ENCODE measurements around the gene DOCK11. TPM values are rescaled to one million over a fixed set of nuclear protein-coding genes. Genes with fewer than 3 reads are reported as not detected.

Gene DOCK11
- total RNA-seq, 4 donors from 2014 or later = 30.0 to 50.7 (median 35.7) TPM

DNA sequence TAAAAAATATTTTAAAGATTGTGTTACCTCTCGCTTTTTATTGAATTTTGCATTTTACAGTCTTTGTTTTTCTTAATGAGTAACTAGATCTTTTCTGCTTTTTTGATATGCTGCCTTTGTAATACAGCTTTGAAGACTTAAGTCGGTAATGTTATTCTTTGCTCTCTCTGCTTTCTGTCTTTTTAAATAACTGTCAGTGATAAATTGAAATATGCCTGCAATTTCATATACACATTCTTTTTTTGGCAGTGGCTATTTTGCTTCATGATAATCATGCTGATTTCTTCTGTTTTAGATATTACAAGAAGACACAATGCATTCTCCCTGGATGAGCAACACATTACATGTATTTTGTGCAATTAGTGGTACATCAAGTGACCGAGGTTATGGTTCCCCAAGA is 189.8 kb downstream of the DOCK11 start:
- no peak for DNase-seq (ENCODE audit: low spot score in 2 of 2)
- H3K27me3 ChIP-seq = no peaks in the 10 kb centered on the region
- no peaks in the 10 kb centered on the region for H3K9me3 ChIP-seq
- H3K27ac ChIP-seq = no peak overlapping the region
- no peak overlapping the region for H3K4me3 ChIP-seq
- H3K36me3 ChIP-seq = no peaks in the 10 kb centered on the region
- WGBS, 2 donors = 76 to 86% methylated on average over 3 of the region's 3 CpGs
- H3K4me1 ChIP-seq = no peaks in the 10 kb centered on the region
- TF ChIP-seq EP300 (IDR thresholded peaks at IDR 0.05) (no peak), POLR2A (IDR thresholded peaks at IDR 0.05) (no peak)
- TF ChIP-seq, protein P1, sequence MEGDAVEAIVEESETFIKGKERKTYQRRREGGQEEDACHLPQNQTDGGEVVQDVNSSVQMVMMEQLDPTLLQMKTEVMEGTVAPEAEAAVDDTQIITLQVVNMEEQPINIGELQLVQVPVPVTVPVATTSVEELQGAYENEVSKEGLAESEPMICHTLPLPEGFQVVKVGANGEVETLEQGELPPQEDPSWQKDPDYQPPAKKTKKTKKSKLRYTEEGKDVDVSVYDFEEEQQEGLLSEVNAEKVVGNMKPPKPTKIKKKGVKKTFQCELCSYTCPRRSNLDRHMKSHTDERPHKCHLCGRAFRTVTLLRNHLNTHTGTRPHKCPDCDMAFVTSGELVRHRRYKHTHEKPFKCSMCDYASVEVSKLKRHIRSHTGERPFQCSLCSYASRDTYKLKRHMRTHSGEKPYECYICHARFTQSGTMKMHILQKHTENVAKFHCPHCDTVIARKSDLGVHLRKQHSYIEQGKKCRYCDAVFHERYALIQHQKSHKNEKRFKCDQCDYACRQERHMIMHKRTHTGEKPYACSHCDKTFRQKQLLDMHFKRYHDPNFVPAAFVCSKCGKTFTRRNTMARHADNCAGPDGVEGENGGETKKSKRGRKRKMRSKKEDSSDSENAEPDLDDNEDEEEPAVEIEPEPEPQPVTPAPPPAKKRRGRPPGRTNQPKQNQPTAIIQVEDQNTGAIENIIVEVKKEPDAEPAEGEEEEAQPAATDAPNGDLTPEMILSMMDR (IDR thresholded peaks at IDR 0.05) = no peak

DNA sequence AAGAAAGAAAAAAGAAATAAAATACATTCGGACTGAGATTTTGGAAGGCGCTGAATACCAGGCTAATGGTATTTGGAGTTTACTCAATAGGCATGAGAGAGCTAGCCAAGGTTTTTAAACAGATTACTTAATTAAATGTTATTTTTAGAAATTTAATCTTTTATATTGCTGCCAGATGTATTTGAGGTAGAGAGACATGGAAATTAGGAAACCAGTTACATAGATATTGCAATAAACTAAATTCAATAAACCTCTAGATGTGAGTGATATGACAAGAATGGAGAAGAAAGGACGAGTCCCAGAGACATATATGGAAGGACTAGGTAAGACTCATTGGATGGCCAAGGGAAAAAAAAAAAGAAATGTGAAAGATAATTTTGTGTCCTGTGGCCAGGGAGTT is 193.3 kb downstream of the DOCK11 start:
- no peak overlapping the region for H3K4me3 ChIP-seq
- H3K27ac ChIP-seq = no peak overlapping the region
- no peaks in the 10 kb centered on the region for H3K9me3 ChIP-seq
- TF ChIP-seq, protein P1 (IDR thresholded peaks at IDR 0.05) = no peak
- TF ChIP-seq POLR2A (IDR thresholded peaks at IDR 0.05) = no peak
- TF ChIP-seq EP300 (IDR thresholded peaks at IDR 0.05) = no peak
- 83 to 87% methylated on average over 3 of the region's 3 CpGs for WGBS, 2 donors
- H3K36me3 ChIP-seq = no peaks in the 10 kb centered on the region
- DNase-seq (ENCODE audit: low spot score in 2 of 2) = no peak
- no peaks in the 10 kb centered on the region for H3K4me1 ChIP-seq
- no peaks in the 10 kb centered on the region for H3K27me3 ChIP-seq

DNA sequence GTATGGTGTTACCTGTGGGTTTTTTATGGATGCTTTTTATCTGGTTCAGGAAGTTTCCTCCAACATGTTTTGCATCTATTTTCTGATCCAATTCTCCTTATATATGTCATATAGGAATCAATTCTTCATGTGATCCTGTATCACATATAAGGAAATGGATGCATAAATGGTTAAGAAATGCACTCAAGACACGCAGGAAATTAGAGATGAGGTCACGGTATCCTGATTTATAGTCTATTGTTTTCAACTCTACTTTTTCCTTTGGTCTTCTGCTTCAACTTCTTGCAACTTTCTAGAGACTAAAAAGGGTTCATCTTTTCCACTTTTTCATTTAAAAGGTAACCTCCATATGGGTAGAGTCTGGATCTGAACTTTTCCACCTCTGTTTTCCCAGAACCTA is 198.2 kb downstream of the DOCK11 start:
- H3K27ac ChIP-seq = no peak overlapping the region
- TF ChIP-seq POLR2A (IDR thresholded peaks at IDR 0.05) (no peak), EP300 (IDR thresholded peaks at IDR 0.05) (no peak)
- TF ChIP-seq, protein P1 (IDR thresholded peaks at IDR 0.05) = no peak
- 20 to 37% methylated on average over 2 of the region's 2 CpGs for WGBS, 2 donors

DNA sequence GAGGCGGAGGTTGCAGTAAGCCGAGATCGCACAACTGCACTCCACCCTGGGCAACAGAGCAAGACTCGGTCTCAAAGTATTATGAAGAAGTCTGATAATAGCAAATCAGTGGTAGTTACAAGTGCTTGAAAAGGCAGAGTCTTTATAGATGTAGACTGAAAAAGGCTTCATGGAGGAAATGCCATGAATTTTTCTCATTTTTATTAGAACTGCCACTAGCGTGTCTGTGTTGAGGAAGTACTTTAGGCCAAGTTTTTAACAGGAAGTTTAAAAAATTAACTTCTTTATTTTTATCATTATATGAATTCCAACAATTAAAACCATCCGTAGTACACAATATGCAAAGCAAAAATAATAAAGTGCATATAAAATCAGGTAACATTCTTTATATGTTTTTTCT is 199.0 kb downstream of the DOCK11 start:
- Histone ChIP-seq H3K9me3 (no peaks in the 10 kb centered on the region), H3K27me3 (no peaks in the 10 kb centered on the region), H3K27ac (no peak overlapping the region), H3K4me1 (no peaks in the 10 kb centered on the region), H3K4me3 (no peak overlapping the region), H3K36me3 (no peaks in the 10 kb centered on the region)
- WGBS, 2 donors = 39 to 61% methylated on average over 6 of the region's 6 CpGs
- no peak for TF ChIP-seq EP300 (IDR thresholded peaks at IDR 0.05)
- no peak for DNase-seq (ENCODE audit: low spot score in 2 of 2)

More for the DNA sequence above, 198.2 kb downstream of the DOCK11 start:
- no peak for DNase-seq (ENCODE audit: low spot score in 2 of 2)
- Histone ChIP-seq H3K4me3 (no peak overlapping the region), H3K4me1 (no peaks in the 10 kb centered on the region), H3K9me3 (no peaks in the 10 kb centered on the region), H3K27me3 (no peaks in the 10 kb centered on the region), H3K36me3 (no peaks in the 10 kb centered on the region)

DNA sequence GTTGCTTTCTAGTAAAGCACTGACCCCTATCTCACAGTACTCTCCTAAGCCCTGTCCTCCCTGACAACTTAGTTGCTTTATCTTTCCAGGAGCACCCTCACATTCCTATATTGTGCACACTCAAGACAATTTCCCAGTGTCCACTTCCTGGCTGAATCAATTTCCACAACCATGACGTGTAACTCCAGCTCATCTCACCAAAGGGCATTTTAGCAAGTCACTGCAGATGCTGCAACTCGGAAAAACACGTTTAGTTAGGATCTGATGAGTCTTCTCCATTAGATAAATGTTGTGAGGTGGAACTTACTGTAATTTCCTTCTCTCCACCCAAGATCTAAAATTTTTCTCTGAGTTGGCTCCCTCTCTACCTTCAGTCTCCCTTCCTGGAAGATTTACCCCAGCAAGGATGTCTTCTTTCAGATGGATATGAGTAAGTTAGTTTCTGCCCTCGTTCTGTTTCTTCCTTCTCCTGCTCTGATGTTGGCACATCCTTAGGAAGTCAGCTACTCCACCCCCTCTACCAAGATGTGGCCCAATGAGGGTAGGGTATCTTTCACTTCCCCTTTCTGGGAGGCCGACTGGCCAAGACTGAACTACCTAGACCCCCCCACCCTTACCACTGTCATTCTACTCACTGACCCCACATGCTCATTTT is 203.0 kb downstream of the DOCK11 start:
- no peaks in the 10 kb centered on the region for H3K36me3 ChIP-seq
- WGBS, 2 donors = 65 to 67% methylated on average over 5 of the region's 5 CpGs

More for the DNA sequence above, 203.0 kb downstream of the DOCK11 start:
- no peaks in the 10 kb centered on the region for H3K4me1 ChIP-seq
- no peaks in the 10 kb centered on the region for H3K27me3 ChIP-seq
- TF ChIP-seq, protein P1 (IDR thresholded peaks at IDR 0.05) = no peak
- peak in 1 of 2 donors; percentile 23 for TF ChIP-seq EP300 (IDR thresholded peaks at IDR 0.05)
- DNase-seq (ENCODE audit: low spot score in 2 of 2) = no peak
- no peak overlapping the region for H3K27ac ChIP-seq
- no peaks in the 10 kb centered on the region for H3K9me3 ChIP-seq
- no peak overlapping the region for H3K4me3 ChIP-seq
